Caco-2 (cell line): ENCODE results near the gene CNKSR3. TPM values are rescaled to one million over a fixed set of nuclear protein-coding genes. Genes with fewer than 3 reads are reported as not detected.

Source experiments
- BruUV-seq: library from RNA; stranded (reverse); fragments of 400-500 nt; replicated peaks from 2 replicates; lab custom pipeline; 2021; lab: Mats Ljungman, UMichigan
- CTCF ChIA-PET: fragments of 300-600 bp; sonication (Branson Sonifier 250); formaldehyde crosslinking; loops from one replicate; lab custom pipeline; 2022; ENCODE audit warnings: antibody characterized with exemption; lab: Charles Lee
- POLR2A ChIA-PET: fragments of 300-600 bp; sonication (Branson Sonifier 250); formaldehyde crosslinking; loops from one replicate; lab custom pipeline; 2022; ENCODE audit warnings: antibody characterized with exemption; lab: Charles Lee
- DNase-seq, 2 experiments: peaks; one replicate each; pipeline versions ENCODE4 v3.0.0 to v3.0.0-alpha.2; 2020 to 2022
- H3K27me3 ChIP-seq: replicated peaks from 2 replicates; pipeline ENCODE4 v1.6.0; 2011; ENCODE audit warnings: low read length; ENCODE audit not compliant: control insufficient read depth, insufficient read depth
- H3K36me3 ChIP-seq: 2 replicates; pipeline ENCODE4 v1.5.1; 2011; ENCODE audit warnings: low read length; ENCODE audit not compliant: control insufficient read depth, insufficient read depth
- H3K4me1 ChIP-seq: fragments of 250-450 bp; sonication (Bioruptor Pico); 2 replicates; pipeline ENCODE4 v1.5.1; 2020; ENCODE audit warnings: mild to moderate bottlenecking
- H3K4me3 ChIP-seq: 2 replicates; pipeline ENCODE4 v1.5.1; 2011; ENCODE audit warnings: low read depth, mild to moderate bottlenecking, control low read depth, low read length
- H3K9me3 ChIP-seq: fragments of 250-450 bp; sonication (Bioruptor Pico); 2 replicates; pipeline ENCODE4 v1.5.1; 2020; ENCODE audit warnings: mild to moderate bottlenecking, moderate library complexity
- H3K27ac Mint-ChIP-seq: one replicate; pipeline ENCODE4 v1.8.0; 2022; ENCODE audit warnings: mixed read lengths; ENCODE audit not compliant: unreplicated experiment
- H3K27me3 Mint-ChIP-seq: one replicate; pipeline ENCODE4 v1.8.0; 2022; ENCODE audit warnings: mixed read lengths; ENCODE audit not compliant: insufficient read depth, unreplicated experiment
- H3K36me3 Mint-ChIP-seq: one replicate; pipeline ENCODE4 v1.8.0; 2022; ENCODE audit warnings: mild to moderate bottlenecking, mixed read lengths; ENCODE audit not compliant: insufficient read depth, unreplicated experiment
- H3K4me1 Mint-ChIP-seq: one replicate; pipeline ENCODE4 v1.8.0; 2022; ENCODE audit warnings: low read depth, mixed read lengths; ENCODE audit not compliant: unreplicated experiment
- H3K4me3 Mint-ChIP-seq: one replicate; pipeline ENCODE4 v1.8.0; 2022; ENCODE audit warnings: mild to moderate bottlenecking, moderate library complexity, mixed read lengths; ENCODE audit not compliant: unreplicated experiment
- H3K9me3 Mint-ChIP-seq: one replicate; pipeline ENCODE4 v1.8.0; 2022; ENCODE audit warnings: mixed read lengths; ENCODE audit not compliant: unreplicated experiment
- intact Hi-C: fragments of 100-400 bp; cut with micrococcal nuclease; formaldehyde crosslinking; loops from one replicate; pipeline ENCODE4 v1.10.0; 2022; ENCODE audit not compliant: unreplicated experiment
- total RNA-seq: library from RNA; stranded (reverse); gene quantifications from 2 replicates; pipeline ENCODE4 v1.2.3, GENCODE V29; 2022
- TF ChIP-seq, protein P1 (sequence below), 2 experiments: fragments of 200-600 bp in 1 of 2; IDR thresholded peaks; 1 replicate in 1 of 2; 2 replicates in 1 of 2; pipeline versions ENCODE4 v1.5.1 to v1.8.0; 2011 to 2022; ENCODE audit warnings: antibody characterized with exemption in 1 of 2, control low read depth in 1 of 2, inconsistent platforms in 1 of 2, low read depth in 1 of 2, low read length in 1 of 2, mild to moderate bottlenecking in 1 of 2, moderate library complexity in 1 of 2; ENCODE audit not compliant: insufficient read depth in 1 of 2, severe bottlenecking in 1 of 2, unreplicated experiment in 1 of 2

CNKSR3 gene
- total RNA-seq, 1 experiment from 2014 or later: 33.1 TPM

GRCh38 chr6:154491567-154492470, 18.7 kb downstream of the CNKSR3 start:
- TF ChIP-seq, protein P1, sequence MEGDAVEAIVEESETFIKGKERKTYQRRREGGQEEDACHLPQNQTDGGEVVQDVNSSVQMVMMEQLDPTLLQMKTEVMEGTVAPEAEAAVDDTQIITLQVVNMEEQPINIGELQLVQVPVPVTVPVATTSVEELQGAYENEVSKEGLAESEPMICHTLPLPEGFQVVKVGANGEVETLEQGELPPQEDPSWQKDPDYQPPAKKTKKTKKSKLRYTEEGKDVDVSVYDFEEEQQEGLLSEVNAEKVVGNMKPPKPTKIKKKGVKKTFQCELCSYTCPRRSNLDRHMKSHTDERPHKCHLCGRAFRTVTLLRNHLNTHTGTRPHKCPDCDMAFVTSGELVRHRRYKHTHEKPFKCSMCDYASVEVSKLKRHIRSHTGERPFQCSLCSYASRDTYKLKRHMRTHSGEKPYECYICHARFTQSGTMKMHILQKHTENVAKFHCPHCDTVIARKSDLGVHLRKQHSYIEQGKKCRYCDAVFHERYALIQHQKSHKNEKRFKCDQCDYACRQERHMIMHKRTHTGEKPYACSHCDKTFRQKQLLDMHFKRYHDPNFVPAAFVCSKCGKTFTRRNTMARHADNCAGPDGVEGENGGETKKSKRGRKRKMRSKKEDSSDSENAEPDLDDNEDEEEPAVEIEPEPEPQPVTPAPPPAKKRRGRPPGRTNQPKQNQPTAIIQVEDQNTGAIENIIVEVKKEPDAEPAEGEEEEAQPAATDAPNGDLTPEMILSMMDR (IDR thresholded peaks at IDR 0.05; ENCODE audit: insufficient read depth in 1 of 2, low read depth in 1 of 2, low read length in 1 of 2, severe bottlenecking in 1 of 2, unreplicated experiment in 1 of 2): no peak
- POLR2A ChIA-PET: no interaction called here

DNA sequence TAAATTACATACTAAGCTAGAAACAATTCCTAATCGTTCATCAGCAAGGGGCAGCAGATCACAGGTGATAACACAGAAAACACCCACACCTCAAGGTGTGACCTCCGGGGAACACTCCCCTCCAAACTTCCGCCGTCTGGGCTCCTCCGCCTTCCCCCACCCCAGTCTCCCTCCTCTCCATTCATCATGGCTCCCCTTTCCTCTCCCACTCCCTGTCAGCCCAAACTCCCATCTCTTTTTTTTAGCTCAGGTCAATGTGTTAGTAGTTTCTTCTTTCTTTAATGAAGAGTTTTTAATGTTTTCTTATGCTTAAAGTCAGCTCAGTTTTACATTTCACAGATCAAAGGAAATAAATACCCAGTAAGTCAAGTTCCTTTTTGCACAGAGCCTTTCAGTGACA, 20.7 kb downstream of the CNKSR3 start:
- DNase-seq: no peak
- Histone ChIP-seq H3K27me3 (no peaks in the 10 kb centered on the region), H3K36me3 (no peaks in the 10 kb centered on the region), H3K4me1 (peaks cover 24% of the 10 kb centered on the region), H3K9me3 (no peaks in the 10 kb centered on the region), H3K4me3 (no peak overlapping the region)
- ChIA-PET CTCF (no interaction called here), POLR2A (no interaction called here)
- BruUV-seq: no TSS peak
- no peaks in the 10 kb centered on the region for H3K27me3 Mint-ChIP-seq
- H3K4me1 Mint-ChIP-seq: no peaks in the 10 kb centered on the region
- no peak overlapping the region for H3K27ac Mint-ChIP-seq
- no peak overlapping the region for H3K4me3 Mint-ChIP-seq
- H3K36me3 Mint-ChIP-seq: no peaks in the 10 kb centered on the region
- TF ChIP-seq, protein P1 (IDR thresholded peaks at IDR 0.05; ENCODE audit: insufficient read depth in 1 of 2, low read depth in 1 of 2, low read length in 1 of 2, severe bottlenecking in 1 of 2, unreplicated experiment in 1 of 2): no peak
- H3K9me3 Mint-ChIP-seq: no peaks in the 10 kb centered on the region
- intact Hi-C loops: no loop called here

More at GRCh38 chr6:154491567-154492470, 18.7 kb downstream of the CNKSR3 start:
- no peak for DNase-seq
- H3K27ac Mint-ChIP-seq: no peak overlapping the region
- intact Hi-C loops: no loop called here
- H3K4me1 ChIP-seq: peaks cover 19% of the 10 kb centered on the region
- no peaks in the 10 kb centered on the region for H3K36me3 ChIP-seq
- no peak overlapping the region for H3K4me3 ChIP-seq
- no TSS peak for BruUV-seq
- no peaks in the 10 kb centered on the region for H3K27me3 Mint-ChIP-seq
- H3K4me3 Mint-ChIP-seq: no peak overlapping the region
- no peaks in the 10 kb centered on the region for H3K27me3 ChIP-seq
- no peaks in the 10 kb centered on the region for H3K36me3 Mint-ChIP-seq
- H3K9me3 Mint-ChIP-seq: no peaks in the 10 kb centered on the region
- no peaks in the 10 kb centered on the region for H3K4me1 Mint-ChIP-seq
- CTCF ChIA-PET: interaction anchor here (0.6 kb wide), 1 partner anchor 129 kb away, joined by 3 read pairs; no protein-coding TSS in a partner anchor
- no peaks in the 10 kb centered on the region for H3K9me3 ChIP-seq

DNA sequence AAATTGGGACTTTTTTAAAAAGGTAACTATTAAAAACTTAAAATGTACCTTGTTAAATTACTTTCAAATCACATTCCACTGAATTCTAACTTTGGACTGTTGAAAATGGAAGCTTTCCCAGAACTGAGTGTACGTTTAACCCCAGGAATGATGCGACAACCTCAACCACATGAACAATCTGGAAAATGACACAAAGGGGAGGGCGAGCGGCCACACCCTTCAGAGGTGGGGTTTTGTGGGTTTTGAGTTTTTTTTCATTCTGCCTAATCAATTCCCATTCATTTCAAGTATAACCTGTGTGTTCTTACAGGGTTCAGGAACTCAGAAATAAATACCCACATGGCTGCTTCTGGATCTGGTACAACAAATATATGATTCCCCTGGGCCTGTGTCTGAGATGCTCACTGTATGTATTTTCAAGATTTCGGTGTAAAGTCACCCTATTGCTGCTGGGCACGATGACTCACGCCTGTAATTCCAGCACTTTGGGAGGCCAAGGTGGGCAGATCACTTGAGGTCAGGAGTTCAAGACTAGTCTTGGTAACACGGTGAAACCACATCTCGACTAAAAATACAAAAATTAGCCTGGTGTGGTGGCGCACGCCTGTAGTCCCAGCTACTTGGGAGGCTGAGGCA, 21.6 kb downstream of the CNKSR3 start:
- H3K9me3 Mint-ChIP-seq: no peaks in the 10 kb centered on the region
- CTCF ChIA-PET: no interaction called here
- DNase-seq: no peak
- no peaks in the 10 kb centered on the region for H3K27me3 Mint-ChIP-seq
- TF ChIP-seq, protein P1 (IDR thresholded peaks at IDR 0.05; ENCODE audit: insufficient read depth in 1 of 2, low read depth in 1 of 2, low read length in 1 of 2, severe bottlenecking in 1 of 2, unreplicated experiment in 1 of 2): no peak
- Histone ChIP-seq H3K4me1 (peaks cover 24% of the 10 kb centered on the region), H3K36me3 (no peaks in the 10 kb centered on the region), H3K4me3 (no peak overlapping the region), H3K9me3 (no peaks in the 10 kb centered on the region), H3K27me3 (no peaks in the 10 kb centered on the region)
- no peak overlapping the region for H3K27ac Mint-ChIP-seq
- intact Hi-C loops: no loop called here
- H3K4me1 Mint-ChIP-seq: no peaks in the 10 kb centered on the region
- no peak overlapping the region for H3K4me3 Mint-ChIP-seq
- POLR2A ChIA-PET: no interaction called here
- H3K36me3 Mint-ChIP-seq: no peaks in the 10 kb centered on the region
- BruUV-seq: no TSS peak
